SK-N-SH (cell line): ENCODE measurements around the gene MLANA. TPM values are rescaled to one million over a fixed set of nuclear protein-coding genes. Genes with fewer than 3 reads are reported as not detected.
A peak's percentile ranks its signal among the peaks of the same experiment; 100 is the strongest.

Experiments
- CTCF ChIA-PET: fragments of 300-600, 350-600 bp; formaldehyde crosslinking; extraction: SDS; loops from one replicate; lab custom pipeline; 2021; lab: Yijun Ruan, JAX
- POLR2A ChIA-PET: fragments of 350-600 bp; sonication (Branson Sonifier 250); formaldehyde crosslinking; extraction: SDS; loops from one replicate; lab custom pipeline; 2020; ENCODE audit warnings: antibody characterized with exemption, inconsistent platforms; lab: Yijun Ruan, JAX
- DNase-seq: peaks from one replicate; pipeline ENCODE4 v3.0.0; 2012
- H2AFZ ChIP-seq: fragments of 200-600 bp; sonication (generic); 2 replicates; pipeline ENCODE4 v1.8.1; 2016; ENCODE audit warnings: antibody characterized with exemption, mild to moderate bottlenecking, low read depth
- H3F3A ChIP-seq: fragments of 200-600 bp; sonication (generic); replicated peaks from 2 replicates; pipeline ENCODE3; 2016; ENCODE audit warnings: antibody characterized with exemption, mild to moderate bottlenecking; ENCODE audit not compliant: insufficient read depth
- H3K27ac ChIP-seq, 2 experiments: fragments of 200-500 bp in 1 of 2; fragments of 200-600 bp in 1 of 2; sonication (Bioruptor generic) in 1 of 2; sonication (generic), shearing (Covaris generic) in 1 of 2; 2 replicates each; pipeline versions ENCODE4 v1.5.1 to v1.6.1; 2014 to 2016; ENCODE audit warnings: low read depth in 2 of 2, inconsistent platforms in 1 of 2, low read length in 1 of 2, mild to moderate bottlenecking in 1 of 2, mixed read lengths in 1 of 2
- H3K27me3 ChIP-seq: fragments of 200-600 bp; sonication (generic), shearing (Covaris generic); 2 replicates; pipeline ENCODE4 v1.6.1; 2016; ENCODE audit warnings: mixed run types; ENCODE audit not compliant: insufficient read depth
- H3K36me3 ChIP-seq, 2 experiments: fragments of 200-500 bp in 1 of 2; fragments of 200-600 bp in 1 of 2; sonication (Bioruptor generic) in 1 of 2; sonication (generic) in 1 of 2; replicated peaks in 1 of 2; 2 replicates each; pipeline versions ENCODE3 to v1.5.1; 2014 to 2016; ENCODE audit warnings: low read length in 1 of 2, mild to moderate bottlenecking in 1 of 2; ENCODE audit not compliant: insufficient read depth in 2 of 2, control insufficient read depth in 1 of 2
- H3K4me1 ChIP-seq, 2 experiments: fragments of 200-500 bp in 1 of 2; fragments of 200-600 bp in 1 of 2; sonication (Bioruptor generic) in 1 of 2; sonication (generic), shearing (Covaris generic) in 1 of 2; 2 replicates each; pipeline versions ENCODE4 v1.5.1 to v1.6.1; 2014 to 2016; ENCODE audit warnings: low read depth in 1 of 2, low read length in 1 of 2, mixed run types in 1 of 2; ENCODE audit not compliant: insufficient read depth in 2 of 2, control insufficient read depth in 1 of 2
- H3K4me2 ChIP-seq: fragments of 200-600 bp; sonication (generic), shearing (Covaris generic); 2 replicates; pipeline ENCODE4 v1.6.1; 2017; ENCODE audit warnings: mixed run types
- H3K4me3 ChIP-seq, 2 experiments: fragments of 200-500 bp in 1 of 2; fragments of 200-600 bp in 1 of 2; sonication (Bioruptor generic) in 1 of 2; sonication (generic), shearing (Covaris generic) in 1 of 2; 2 replicates each; pipeline versions ENCODE4 v1.5.1 to v1.8.1; 2014 to 2016; ENCODE audit warnings: low read depth in 2 of 2, inconsistent platforms in 1 of 2, low read length in 1 of 2, mild to moderate bottlenecking in 1 of 2, mixed read lengths in 1 of 2, moderate library complexity in 1 of 2
- H3K79me2 ChIP-seq: fragments of 200-600 bp; sonication (generic); 2 replicates; pipeline ENCODE4 v1.8.1; 2017; ENCODE audit warnings: mild to moderate bottlenecking; ENCODE audit not compliant: insufficient read depth
- H3K9ac ChIP-seq: fragments of 200-600 bp; sonication (generic); 2 replicates; pipeline ENCODE4 v1.6.1; 2017; ENCODE audit warnings: mixed run types
- H3K9me2 ChIP-seq: fragments of 200-600 bp; sonication (generic); 2 replicates; pipeline ENCODE4 v1.6.1; 2017; ENCODE audit warnings: mixed run types
- H3K9me3 ChIP-seq: fragments of 200-600 bp; sonication (generic); 2 replicates; pipeline ENCODE4 v1.6.1; 2017; ENCODE audit warnings: mixed run types, mild to moderate bottlenecking, moderate library complexity
- H4K20me1 ChIP-seq: fragments of 200-600 bp; sonication (generic); 2 replicates; pipeline ENCODE4 v1.6.1; 2017; ENCODE audit warnings: mild to moderate bottlenecking, mixed run types; ENCODE audit not compliant: insufficient read depth
- FOSL2 ChIP-seq: IDR thresholded peaks from 2 replicates; pipeline ENCODE4 v1.4.0; 2012; ENCODE audit warnings: low read depth, mild to moderate bottlenecking, moderate library complexity, borderline replicate concordance
- JUND ChIP-seq: IDR thresholded peaks from 2 replicates; pipeline ENCODE4 v1.4.0; 2012
- REST ChIP-seq: IDR thresholded peaks from 2 replicates; pipeline ENCODE4 v1.6.1; 2012; ENCODE audit warnings: mild to moderate bottlenecking, low read depth, low read length, moderate library complexity
- TEAD4 ChIP-seq: IDR thresholded peaks from 2 replicates; pipeline ENCODE4 v1.4.0; 2012; ENCODE audit warnings: mild to moderate bottlenecking, borderline replicate concordance; ENCODE audit not compliant: insufficient read depth
- USF1 ChIP-seq: IDR thresholded peaks from 2 replicates; pipeline ENCODE4 v1.4.0; 2012; ENCODE audit warnings: low read depth, borderline replicate concordance
- WGBS: methylation state at CpG from one replicate; pipeline ENCODE4 v1.1.6; 2017; ENCODE audit warnings: low lambda C conversion rate; 5-methylcytosine and 5-hydroxymethylcytosine counted together
- polyA plus RNA-seq, 3 experiments: library from polyadenylated mRNA; depleted of rRNA; stranded (reverse); fragments of >200 nt; gene quantifications; 2 replicates each; pipeline ENCODE4 v1.2.3, GENCODE V29; 2012
- TF ChIP-seq, protein P1 (sequence below): IDR thresholded peaks from 2 replicates; pipeline ENCODE4; 2012

The MLANA gene
- polyA plus RNA-seq, 1 of the 3 experiments (the other 2 are of a cell fraction) = not detected

DNA sequence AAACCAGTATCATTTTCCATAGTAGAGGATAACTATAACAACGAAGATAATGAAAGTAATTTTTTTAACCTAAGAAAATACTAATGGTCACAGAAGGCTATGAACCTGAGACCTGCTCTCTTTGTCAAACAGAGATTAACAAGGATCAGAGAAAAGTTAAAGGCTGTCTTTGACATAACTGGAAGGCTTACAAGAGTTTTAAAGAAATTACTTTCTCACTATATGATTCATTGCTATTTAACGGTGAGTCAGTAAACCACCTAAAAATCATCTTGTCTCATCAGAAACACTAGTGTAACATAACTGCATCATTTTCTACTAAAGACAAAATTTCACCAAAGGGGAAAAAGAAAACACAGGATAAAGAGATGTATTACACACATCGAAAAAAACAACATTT is 19.3 kb downstream of the MLANA start:
- peak; percentile 61; the same call in 1 of the 2 replicates for TF ChIP-seq FOSL2
- TF ChIP-seq REST = no peak
- TF ChIP-seq JUND = peak; percentile 46
- TF ChIP-seq, protein P1, sequence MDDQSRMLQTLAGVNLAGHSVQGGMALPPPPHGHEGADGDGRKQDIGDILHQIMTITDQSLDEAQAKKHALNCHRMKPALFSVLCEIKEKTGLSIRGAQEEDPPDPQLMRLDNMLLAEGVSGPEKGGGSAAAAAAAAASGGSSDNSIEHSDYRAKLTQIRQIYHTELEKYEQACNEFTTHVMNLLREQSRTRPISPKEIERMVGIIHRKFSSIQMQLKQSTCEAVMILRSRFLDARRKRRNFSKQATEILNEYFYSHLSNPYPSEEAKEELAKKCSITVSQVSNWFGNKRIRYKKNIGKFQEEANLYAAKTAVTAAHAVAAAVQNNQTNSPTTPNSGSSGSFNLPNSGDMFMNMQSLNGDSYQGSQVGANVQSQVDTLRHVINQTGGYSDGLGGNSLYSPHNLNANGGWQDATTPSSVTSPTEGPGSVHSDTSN = 0 out of 2 replicates have a peak, but pooled peaks have one; percentile 13
- H3K27ac ChIP-seq = peak overlapping the region in 1 of 2 experiments; percentile 27; a peak in 1 of 4 replicates
- H3K4me1 ChIP-seq = no peaks in the 10 kb centered on the region
- CTCF ChIA-PET = no interaction called here
- no peaks in the 10 kb centered on the region for H3K79me2 ChIP-seq
- H3K9ac ChIP-seq = no peak overlapping the region
- H2AFZ ChIP-seq = no peak overlapping the region
- no peaks in the 10 kb centered on the region for H4K20me1 ChIP-seq
- H3K9me3 ChIP-seq = no peaks in the 10 kb centered on the region
- no peak overlapping the region for H3K4me3 ChIP-seq
- WGBS = 45% methylated on average over 3 of the region's 3 CpGs
- no peak for DNase-seq
- H3F3A ChIP-seq = no peaks in the 10 kb centered on the region
- no peak overlapping the region for H3K4me2 ChIP-seq
- no peaks in the 10 kb centered on the region for H3K9me2 ChIP-seq
- POLR2A ChIA-PET = no interaction called here
- H3K36me3 ChIP-seq = peaks cover 4 to 11% of the 10 kb centered on the region in 2 experiments
- H3K27me3 ChIP-seq = no peaks in the 10 kb centered on the region

GRCh38 chr9:5910413-5911057 is 19.8 kb downstream of the MLANA start:
- CTCF ChIA-PET = no interaction called here
- H3K27ac ChIP-seq = peak overlapping the region in 1 of 2 experiments; percentile 27; a peak in 1 of 4 replicates
- H4K20me1 ChIP-seq = no peaks in the 10 kb centered on the region
- H3K4me2 ChIP-seq = no peak overlapping the region
- H2AFZ ChIP-seq = no peak overlapping the region
- H3K9me3 ChIP-seq = no peaks in the 10 kb centered on the region
- no peaks in the 10 kb centered on the region for H3F3A ChIP-seq
- H3K9ac ChIP-seq = no peak overlapping the region
- POLR2A ChIA-PET = no interaction called here
- H3K27me3 ChIP-seq = no peaks in the 10 kb centered on the region
- TF ChIP-seq TEAD4 (no peak), USF1 (peak; percentile 46; the same call in 1 of the 2 replicates)
- 89% methylated on average over 1 of the region's 1 CpG for WGBS
- H3K4me1 ChIP-seq = no peaks in the 10 kb centered on the region
- H3K79me2 ChIP-seq = no peaks in the 10 kb centered on the region
- no peak for DNase-seq
- H3K36me3 ChIP-seq = peaks cover 4 to 6% of the 10 kb centered on the region in 2 experiments
- no peaks in the 10 kb centered on the region for H3K9me2 ChIP-seq
- no peak overlapping the region for H3K4me3 ChIP-seq
